H1 (cell line): ENCODE measurements around the gene WDR7. TPM values are rescaled to one million over a fixed set of nuclear protein-coding genes. Genes with fewer than 3 reads are reported as not detected.

Experiments
- CTCF ChIA-PET: fragments of 300-600 bp; sonication (Branson Sonifier 250); formaldehyde crosslinking; loops from one replicate; lab custom pipeline; 2021; ENCODE audit not compliant: partially characterized antibody; lab: Charles Lee
- POLR2A ChIA-PET: fragments of 300-600 bp; sonication (Branson Sonifier 250); formaldehyde crosslinking; loops from one replicate; lab custom pipeline; 2021; ENCODE audit warnings: inconsistent platforms; ENCODE audit not compliant: partially characterized antibody; lab: Charles Lee
- DNase-seq, 2 experiments: peaks; one replicate each; pipeline versions ENCODE4 v3.0.0 to v3.0.0-alpha.2; 2010 to 2022; ENCODE audit warnings: low spot score in 2 of 2, low read depth in 1 of 2, mixed read lengths in 1 of 2
- FAIRE-seq: peaks from 2 replicates; lab custom pipeline; 2011; peaks lifted over from hg19 to GRCh38; lab: Jason Lieb, UNC
- H2AFZ ChIP-seq: 2 replicates; pipeline ENCODE4 v1.8.1; 2012; ENCODE audit warnings: low read length, inconsistent platforms
- H2AK5ac ChIP-seq: 2 replicates; pipeline ENCODE4 v1.6.1; 2013; ENCODE audit warnings: low read depth, low read length
- H2BK120ac ChIP-seq: replicated peaks from 2 replicates; pipeline ENCODE3; 2013; ENCODE audit warnings: low read depth, low read length, inconsistent platforms
- H2BK12ac ChIP-seq: 2 replicates; pipeline ENCODE4 v1.6.1; 2013; ENCODE audit warnings: low read depth, low read length
- H2BK15ac ChIP-seq: 2 replicates; pipeline ENCODE4 v1.6.1; 2013; ENCODE audit warnings: low read length
- H2BK20ac ChIP-seq: 2 replicates; pipeline ENCODE4 v1.6.1; 2013; ENCODE audit warnings: low read length
- H2BK5ac ChIP-seq: 2 replicates; pipeline ENCODE4 v1.6.1; 2013; ENCODE audit warnings: low read depth, low read length
- H3K14ac ChIP-seq: 2 replicates; pipeline ENCODE4 v1.6.1; 2013; ENCODE audit warnings: inconsistent platforms; ENCODE audit not compliant: insufficient read length
- H3K18ac ChIP-seq: 2 replicates; pipeline ENCODE4 v1.6.1; 2013; ENCODE audit warnings: low read length; ENCODE audit errors: extremely low read depth
- H3K23ac ChIP-seq: 2 replicates; pipeline ENCODE4 v1.6.1; 2013; ENCODE audit warnings: inconsistent platforms; ENCODE audit not compliant: insufficient read length
- H3K23me2 ChIP-seq: 2 replicates; pipeline ENCODE4 v1.6.1; 2013; ENCODE audit warnings: low read depth, low read length
- H3K27ac ChIP-seq: 2 replicates; pipeline ENCODE4 v1.6.1; 2011; ENCODE audit warnings: low read depth, low read length, inconsistent platforms
- H3K27me3 ChIP-seq, 4 experiments: replicated peaks in 1 of 4; 1 replicate in 1 of 4; 2 replicates in 3 of 4; pipeline versions ENCODE4 v1.6.1 to v1.8.1; 2011 to 2013; ENCODE audit warnings: low read length in 3 of 4, mild to moderate bottlenecking in 3 of 4, inconsistent platforms in 2 of 4, mixed read lengths in 2 of 4, moderate library complexity in 1 of 4; ENCODE audit not compliant: control insufficient read depth in 3 of 4, insufficient read depth in 3 of 4; ENCODE audit errors: extremely low read depth in 1 of 4
- H3K36me3 ChIP-seq, 4 experiments: 2 replicates each; pipeline versions ENCODE4 v1.6.1 to v1.8.1; 2011 to 2013; ENCODE audit warnings: mild to moderate bottlenecking in 4 of 4, low read length in 3 of 4, moderate library complexity in 2 of 4, control low read depth in 1 of 4, inconsistent platforms in 1 of 4; ENCODE audit not compliant: insufficient read depth in 4 of 4, control insufficient read depth in 2 of 4
- H3K4ac ChIP-seq: replicated peaks from 2 replicates; pipeline ENCODE3; 2013; ENCODE audit warnings: low read length, low read depth, mixed read lengths, inconsistent platforms; ENCODE audit not compliant: insufficient read length
- H3K4me1 ChIP-seq, 4 experiments: replicated peaks in 1 of 4; 1 replicate in 1 of 4; 2 replicates in 3 of 4; pipeline versions ENCODE4 v1.6.1 to v1.8.1; 2011 to 2013; ENCODE audit warnings: low read length in 3 of 4, inconsistent platforms in 2 of 4, mixed read lengths in 1 of 4; ENCODE audit not compliant: insufficient read depth in 4 of 4, control insufficient read depth in 3 of 4
- H3K4me2 ChIP-seq, 2 experiments: 2 replicates each; pipeline versions ENCODE4 v1.6.1 to v1.8.1; 2011 to 2013; ENCODE audit warnings: low read depth in 2 of 2, low read length in 2 of 2, control low read depth in 1 of 2, inconsistent platforms in 1 of 2, mild to moderate bottlenecking in 1 of 2; ENCODE audit not compliant: insufficient read depth in 1 of 2
- H3K4me3 ChIP-seq, 4 experiments: fragments of 200-600, 300-600 bp in 1 of 4; sonication (generic), shearing (Covaris generic), sonication (Bioruptor Twin) in 1 of 4; 2 replicates each; pipeline versions ENCODE4 v1.5.1 to v1.8.1; 2011 to 2016; ENCODE audit warnings: low read length in 4 of 4, low read depth in 3 of 4, control low read depth in 2 of 4, inconsistent platforms in 2 of 4, mild to moderate bottlenecking in 2 of 4, mixed read lengths in 1 of 4, moderate library complexity in 1 of 4; ENCODE audit not compliant: insufficient read depth in 2 of 4; ENCODE audit errors: extremely low read depth in 1 of 4
- H3K56ac ChIP-seq: replicated peaks from 2 replicates; pipeline ENCODE3; 2013; ENCODE audit warnings: low read depth, mild to moderate bottlenecking, mixed read lengths, low read length, inconsistent platforms; ENCODE audit not compliant: insufficient read length
- H3K79me1 ChIP-seq: 2 replicates; pipeline ENCODE4 v1.6.1; 2013; ENCODE audit warnings: low read depth, low read length, control low read depth
- H3K79me2 ChIP-seq, 2 experiments: 2 replicates each; pipeline versions ENCODE4 v1.6.1 to v1.8.1; 2012 to 2013; ENCODE audit warnings: low read length in 2 of 2, mild to moderate bottlenecking in 2 of 2, inconsistent platforms in 1 of 2; ENCODE audit not compliant: insufficient read depth in 2 of 2, control insufficient read depth in 1 of 2
- H3K9ac ChIP-seq, 4 experiments: replicated peaks in 1 of 4; 1 replicate in 1 of 4; 2 replicates in 3 of 4; pipeline versions ENCODE4 v1.6.1 to v1.8.1; 2011 to 2013; ENCODE audit warnings: low read depth in 3 of 4, low read length in 3 of 4, control low read depth in 2 of 4, mild to moderate bottlenecking in 2 of 4, moderate library complexity in 2 of 4, inconsistent platforms in 1 of 4; ENCODE audit errors: extremely low read depth in 1 of 4
- H3K9me3 ChIP-seq, 2 experiments: 2 replicates each; pipeline versions ENCODE4 v1.6.1 to v1.8.1; 2012 to 2013; ENCODE audit warnings: mild to moderate bottlenecking in 2 of 2, moderate library complexity in 2 of 2, control low read depth in 1 of 2, inconsistent platforms in 1 of 2, low read depth in 1 of 2, low read length in 1 of 2, mixed read lengths in 1 of 2; ENCODE audit not compliant: insufficient read depth in 2 of 2
- H4K20me1 ChIP-seq, 2 experiments: replicated peaks in 1 of 2; 2 replicates each; pipeline versions ENCODE3 to v1.8.1; 2011 to 2013; ENCODE audit warnings: inconsistent platforms in 2 of 2, low read length in 2 of 2, mild to moderate bottlenecking in 1 of 2; ENCODE audit not compliant: insufficient read depth in 2 of 2, control insufficient read depth in 1 of 2
- H4K5ac ChIP-seq: 2 replicates; pipeline ENCODE4 v1.6.1; 2013; ENCODE audit warnings: low read length, low read depth, mixed read lengths, inconsistent platforms; ENCODE audit not compliant: insufficient read length
- H4K8ac ChIP-seq: 2 replicates; pipeline ENCODE4 v1.8.0; 2013; ENCODE audit warnings: mild to moderate bottlenecking, moderate library complexity, low read length, inconsistent platforms; ENCODE audit not compliant: insufficient read depth; ENCODE audit errors: extremely low read depth
- H4K91ac ChIP-seq: replicated peaks from 2 replicates; pipeline ENCODE3; 2013; ENCODE audit warnings: low read length, mixed read lengths, inconsistent platforms; ENCODE audit not compliant: insufficient read length
- ASH2L ChIP-seq: fragments of 200-600, 300-600 bp; sonication (generic); IDR thresholded peaks from one replicate; pipeline ENCODE4 v1.7.1; 2017; ENCODE audit warnings: low read length
- CTBP2 ChIP-seq: IDR thresholded peaks from 2 replicates; pipeline ENCODE4 v1.7.0; 2011; ENCODE audit warnings: borderline replicate concordance, mild to moderate bottlenecking, moderate library complexity, mixed read lengths, low read length; ENCODE audit not compliant: insufficient read depth, insufficient read length
- PHF8 ChIP-seq: fragments of 200-600 bp; sonication (generic); conservative IDR thresholded peaks from 2 replicates; pipeline ENCODE4 v1.7.1; 2012; ENCODE audit warnings: low read depth, mild to moderate bottlenecking, inconsistent platforms, low read length, moderate library complexity
- SAP30 ChIP-seq: fragments of 300-600 bp; sonication (generic); IDR thresholded peaks from 2 replicates; pipeline ENCODE4 v1.7.1; 2012; ENCODE audit warnings: low read length, moderate library complexity, mild to moderate bottlenecking, inconsistent platforms; ENCODE audit not compliant: insufficient read depth, insufficient replicate concordance
- WGBS, 2 experiments: shearing (Covaris generic) in 1 of 2; methylation state at CpG; one replicate each; pipeline versions ENCODE4 v1.1.6 to v1.1.7; 2013 to 2015; ENCODE audit warnings: low lambda C conversion rate in 2 of 2, mixed read lengths in 2 of 2, inconsistent platforms in 1 of 2, low coverage in 1 of 2, missing lambda C conversion rate in 1 of 2; ENCODE audit not compliant: insufficient replicate concordance in 2 of 2, insufficient coverage in 1 of 2, insufficient read length in 1 of 2; ENCODE audit errors: extremely low coverage in 1 of 2, missing lambda C conversion rate in 1 of 2; 5-methylcytosine and 5-hydroxymethylcytosine counted together
- polyA plus RNA-seq, 7 experiments: library from polyadenylated mRNA; depleted of rRNA in 3 of 7; stranded (reverse) in 5 of 7; unstranded in 2 of 7; fragments of >200 nt in 5 of 7; fragments of 200-250 nt in 2 of 7; gene quantifications; 1 replicate in 5 of 7; 2 replicates in 1 of 7; 4 replicates in 1 of 7; pipeline versions ENCODE4 v1.2.1 to v1.2.3, GENCODE V29; 2011 to 2013; ENCODE audit warnings: missing spikeins in 2 of 7, mixed read lengths in 2 of 7
- total RNA-seq: library from RNA; stranded (reverse); fragmentation: NEBNext Ultra II Directional; extraction: Animal tissue kit (Norgen Biotek cat#: 25700); gene quantifications from 2 replicates; pipeline ENCODE4 v1.2.1, GENCODE V29; 2021
- TF ChIP-seq, protein P1 (sequence below): IDR thresholded peaks from 2 replicates; pipeline ENCODE4 v1.6.1; 2011; ENCODE audit warnings: low read length, improper control_type of control experiment
- TF ChIP-seq, protein P2 (sequence below): IDR thresholded peaks from 2 replicates; pipeline ENCODE4 v1.6.1; 2012; ENCODE audit warnings: inconsistent platforms
- TF ChIP-seq, protein P3 (sequence below), 3 experiments: IDR thresholded peaks; 1 replicate in 2 of 3; 2 replicates in 1 of 3; pipeline versions ENCODE4 v1.5.1 to v1.6.1; 2011; ENCODE audit warnings: low read length in 3 of 3, mild to moderate bottlenecking in 3 of 3, inconsistent platforms in 2 of 3, low read depth in 1 of 3, moderate library complexity in 1 of 3; ENCODE audit not compliant: insufficient read depth in 1 of 3; ENCODE audit errors: control extremely low read depth in 1 of 3

WDR7 gene
- total and polyA plus RNA-seq, 2 of the 8 experiments (the other 6 are each of a cell fraction or from before 2014, with no cell fraction given) = 5.5 to 15.2 TPM

DNA sequence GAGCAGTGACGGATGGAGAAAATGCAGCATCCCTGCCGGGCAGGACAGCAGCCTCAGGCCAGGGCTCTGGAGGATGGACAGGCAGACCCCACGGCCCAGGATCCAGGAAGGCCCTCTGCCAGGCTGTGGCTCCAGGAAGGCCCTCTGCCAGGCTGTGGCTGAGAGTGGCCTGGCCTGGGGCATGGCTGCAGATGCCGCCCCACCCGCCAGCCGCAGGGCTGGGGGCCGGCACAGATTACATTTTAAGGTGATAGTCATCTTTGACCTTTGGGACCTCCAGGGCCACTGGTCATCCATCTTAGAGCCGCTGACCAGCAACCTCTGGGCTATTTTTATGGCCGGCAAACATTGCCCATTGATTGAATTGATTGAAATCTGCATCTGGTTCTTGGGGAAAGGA is 397.7 kb downstream of the WDR7 start:
- Histone ChIP-seq H3K56ac (no peak overlapping the region), H2BK20ac (no peak overlapping the region), H3K79me1 (no peaks in the 10 kb centered on the region), H3K18ac (no peak overlapping the region), H3K9ac (no peak overlapping the region), H2BK12ac (no peak overlapping the region; the same call in 1 of the 2 replicates), H4K20me1 (no peaks in the 10 kb centered on the region), H3K4me2 (no peak overlapping the region), H2AK5ac (no peak overlapping the region), H3K4me3 (no peak overlapping the region), H2BK120ac (no peak overlapping the region), H3K4me1 (peaks cover 0 to 2% (median 0%) of the 10 kb centered on the region in 4 experiments; a peak in 3 of 7 replicates), H3K27me3 (no peaks in the 10 kb centered on the region), H3K9me3 (peaks cover 3 to 6% of the 10 kb centered on the region in 2 experiments; a peak in 3 of 4 replicates), H2BK15ac (no peak overlapping the region), H4K91ac (no peak overlapping the region), H3K79me2 (no peaks in the 10 kb centered on the region), H3K4ac (no peak overlapping the region), H3K23ac (no peak overlapping the region), H3K27ac (no peak overlapping the region), H2AFZ (peak overlapping the region; percentile 93; the same call in 1 of the 2 replicates), H2BK5ac (no peak overlapping the region), H3K23me2 (no peaks in the 10 kb centered on the region), H4K5ac (no peak overlapping the region), H4K8ac (no peak overlapping the region), H3K36me3 (no peaks in the 10 kb centered on the region), H3K14ac (no peak overlapping the region)
- DNase-seq = no peak
- no peak for FAIRE-seq
- WGBS, 2 experiments = 82% methylated on average over 9 of the region's 9 CpGs; no CpG with 5 or more reads in 1 of the 2 experiments
- TF ChIP-seq, protein P1, sequence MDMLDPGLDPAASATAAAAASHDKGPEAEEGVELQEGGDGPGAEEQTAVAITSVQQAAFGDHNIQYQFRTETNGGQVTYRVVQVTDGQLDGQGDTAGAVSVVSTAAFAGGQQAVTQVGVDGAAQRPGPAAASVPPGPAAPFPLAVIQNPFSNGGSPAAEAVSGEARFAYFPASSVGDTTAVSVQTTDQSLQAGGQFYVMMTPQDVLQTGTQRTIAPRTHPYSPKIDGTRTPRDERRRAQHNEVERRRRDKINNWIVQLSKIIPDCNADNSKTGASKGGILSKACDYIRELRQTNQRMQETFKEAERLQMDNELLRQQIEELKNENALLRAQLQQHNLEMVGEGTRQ = no peak
- TF ChIP-seq SAP30 (no peak), PHF8 (no peak), ASH2L (no peak), CTBP2 (no peak)
- TF ChIP-seq, protein P2, sequence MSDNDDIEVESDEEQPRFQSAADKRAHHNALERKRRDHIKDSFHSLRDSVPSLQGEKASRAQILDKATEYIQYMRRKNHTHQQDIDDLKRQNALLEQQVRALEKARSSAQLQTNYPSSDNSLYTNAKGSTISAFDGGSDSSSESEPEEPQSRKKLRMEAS = no peak
- TF ChIP-seq, protein P3, sequence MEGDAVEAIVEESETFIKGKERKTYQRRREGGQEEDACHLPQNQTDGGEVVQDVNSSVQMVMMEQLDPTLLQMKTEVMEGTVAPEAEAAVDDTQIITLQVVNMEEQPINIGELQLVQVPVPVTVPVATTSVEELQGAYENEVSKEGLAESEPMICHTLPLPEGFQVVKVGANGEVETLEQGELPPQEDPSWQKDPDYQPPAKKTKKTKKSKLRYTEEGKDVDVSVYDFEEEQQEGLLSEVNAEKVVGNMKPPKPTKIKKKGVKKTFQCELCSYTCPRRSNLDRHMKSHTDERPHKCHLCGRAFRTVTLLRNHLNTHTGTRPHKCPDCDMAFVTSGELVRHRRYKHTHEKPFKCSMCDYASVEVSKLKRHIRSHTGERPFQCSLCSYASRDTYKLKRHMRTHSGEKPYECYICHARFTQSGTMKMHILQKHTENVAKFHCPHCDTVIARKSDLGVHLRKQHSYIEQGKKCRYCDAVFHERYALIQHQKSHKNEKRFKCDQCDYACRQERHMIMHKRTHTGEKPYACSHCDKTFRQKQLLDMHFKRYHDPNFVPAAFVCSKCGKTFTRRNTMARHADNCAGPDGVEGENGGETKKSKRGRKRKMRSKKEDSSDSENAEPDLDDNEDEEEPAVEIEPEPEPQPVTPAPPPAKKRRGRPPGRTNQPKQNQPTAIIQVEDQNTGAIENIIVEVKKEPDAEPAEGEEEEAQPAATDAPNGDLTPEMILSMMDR (IDR thresholded peaks at IDR 0.05; ENCODE audit: control extremely low read depth in 1 of 3, insufficient read depth in 1 of 3, low read depth in 1 of 3, low read length in 3 of 3) = no peak
- CTCF ChIA-PET = no interaction called here
- POLR2A ChIA-PET = interaction anchor here (0.6 kb wide), 1 partner anchor 18 kb away, joined by 4 read pairs; no protein-coding TSS in a partner anchor
